ENCODE measurements around the gene UBC.

DNA sequence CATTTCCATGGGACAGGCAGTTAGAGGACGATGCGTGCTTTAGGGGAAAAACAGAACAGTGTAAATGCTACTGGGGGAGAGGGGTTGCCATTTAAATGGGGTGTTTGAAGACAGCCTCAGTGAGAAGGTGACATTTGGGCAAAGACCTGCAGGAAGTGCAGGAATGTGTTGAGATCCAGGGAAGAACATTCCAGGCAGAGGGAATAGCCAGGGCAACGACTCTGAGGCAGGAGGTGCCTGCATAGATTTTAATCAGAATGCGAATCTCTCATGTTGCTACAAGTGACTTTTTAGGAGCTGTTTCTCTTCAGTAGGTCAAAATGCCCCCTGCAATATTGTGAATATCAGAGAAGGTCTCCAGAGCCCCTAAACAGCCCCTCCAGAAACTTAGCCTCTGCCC, 43.2 kb downstream of the UBC start:
- TF ChIP-seq RAD21 (IDR thresholded peaks at IDR 0.05; ENCODE audit: low read length) (no peak), CHD1 (IDR thresholded peaks at IDR 0.05; ENCODE audit: low read depth, low read length) (no peak), RFX5 (IDR thresholded peaks at IDR 0.05; ENCODE audit: low read depth, low read length) (no peak), MAZ (IDR thresholded peaks at IDR 0.05; ENCODE audit: borderline replicate concordance, low read depth, low read length) (no peak), POLR2A (IDR thresholded peaks at IDR 0.05; ENCODE audit: low read depth, low read length) (no peak), MXI1 (IDR thresholded peaks at IDR 0.05; ENCODE audit: borderline replicate concordance, low read depth, low read length) (no peak)
- TF ChIP-seq, protein P1, sequence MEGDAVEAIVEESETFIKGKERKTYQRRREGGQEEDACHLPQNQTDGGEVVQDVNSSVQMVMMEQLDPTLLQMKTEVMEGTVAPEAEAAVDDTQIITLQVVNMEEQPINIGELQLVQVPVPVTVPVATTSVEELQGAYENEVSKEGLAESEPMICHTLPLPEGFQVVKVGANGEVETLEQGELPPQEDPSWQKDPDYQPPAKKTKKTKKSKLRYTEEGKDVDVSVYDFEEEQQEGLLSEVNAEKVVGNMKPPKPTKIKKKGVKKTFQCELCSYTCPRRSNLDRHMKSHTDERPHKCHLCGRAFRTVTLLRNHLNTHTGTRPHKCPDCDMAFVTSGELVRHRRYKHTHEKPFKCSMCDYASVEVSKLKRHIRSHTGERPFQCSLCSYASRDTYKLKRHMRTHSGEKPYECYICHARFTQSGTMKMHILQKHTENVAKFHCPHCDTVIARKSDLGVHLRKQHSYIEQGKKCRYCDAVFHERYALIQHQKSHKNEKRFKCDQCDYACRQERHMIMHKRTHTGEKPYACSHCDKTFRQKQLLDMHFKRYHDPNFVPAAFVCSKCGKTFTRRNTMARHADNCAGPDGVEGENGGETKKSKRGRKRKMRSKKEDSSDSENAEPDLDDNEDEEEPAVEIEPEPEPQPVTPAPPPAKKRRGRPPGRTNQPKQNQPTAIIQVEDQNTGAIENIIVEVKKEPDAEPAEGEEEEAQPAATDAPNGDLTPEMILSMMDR (conservative IDR thresholded peaks at IDR 0.05; ENCODE audit: low read depth, low read length) = no peak
- TF ChIP-seq, protein P2, sequence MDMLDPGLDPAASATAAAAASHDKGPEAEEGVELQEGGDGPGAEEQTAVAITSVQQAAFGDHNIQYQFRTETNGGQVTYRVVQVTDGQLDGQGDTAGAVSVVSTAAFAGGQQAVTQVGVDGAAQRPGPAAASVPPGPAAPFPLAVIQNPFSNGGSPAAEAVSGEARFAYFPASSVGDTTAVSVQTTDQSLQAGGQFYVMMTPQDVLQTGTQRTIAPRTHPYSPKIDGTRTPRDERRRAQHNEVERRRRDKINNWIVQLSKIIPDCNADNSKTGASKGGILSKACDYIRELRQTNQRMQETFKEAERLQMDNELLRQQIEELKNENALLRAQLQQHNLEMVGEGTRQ (IDR thresholded peaks at IDR 0.05; ENCODE audit: low read depth, low read length) = no peak
